GM12801 (cell line): Measurements from ENCODE around the gene PEX14.

Experiments
- CTCF ChIP-seq: IDR thresholded peaks from one replicate; pipeline ENCODE4 v1.5.1; 2011; ENCODE audit warnings: control low read depth; ENCODE audit not compliant: insufficient read length; ENCODE audit errors: extremely low read depth

The PEX14 gene

GRCh38 chr1:10508511-10508951 lies 33.8 kb downstream of the PEX14 start:
- TF ChIP-seq CTCF = no peak

- no peak for TF ChIP-seq CTCF
Observed at GRCh38 chr1:10509809-10510509, 35.2 kb downstream of the PEX14 start.

- TF ChIP-seq CTCF = no peak
Observed at GRCh38 chr1:10510520-10511493, 36.1 kb downstream of the PEX14 start.

- no peak for TF ChIP-seq CTCF
Observed at GRCh38 chr1:10511494-10511885, 36.7 kb downstream of the PEX14 start.

GRCh38 chr1:10513199-10513598 lies 38.4 kb downstream of the PEX14 start:
- TF ChIP-seq CTCF = no peak

GRCh38 chr1:10514490-10515235 lies 39.9 kb downstream of the PEX14 start:
- no peak for TF ChIP-seq CTCF
